Nephron (organoid): ENCODE results near the gene HIPK1.
A peak's percentile ranks its signal among the peaks of the same experiment; 100 is the strongest.

Experiments used
- H3K27ac Mint-ChIP-seq, 3 experiments: 2 replicates each; pipeline ENCODE4 v1.8.0; 2020; ENCODE audit warnings: mixed read lengths in 3 of 3, mild to moderate bottlenecking in 2 of 3, moderate library complexity in 1 of 3
- H3K27me3 Mint-ChIP-seq: 2 replicates; pipeline ENCODE4 v1.8.0; 2021; ENCODE audit warnings: low read depth, mild to moderate bottlenecking, moderate library complexity, mixed read lengths
- H3K36me3 Mint-ChIP-seq: 2 replicates; pipeline ENCODE4 v1.8.0; 2020; ENCODE audit warnings: low read depth, mixed read lengths
- H3K4me1 Mint-ChIP-seq: 2 replicates; pipeline ENCODE4 v1.8.0; 2020; ENCODE audit warnings: mixed read lengths
- H3K4me3 Mint-ChIP-seq, 3 experiments: 2 replicates each; pipeline ENCODE4 v1.8.0; 2020; ENCODE audit warnings: mild to moderate bottlenecking in 3 of 3, mixed read lengths in 3 of 3, moderate library complexity in 2 of 3
- H3K9me3 Mint-ChIP-seq: 2 replicates; pipeline ENCODE4 v1.8.0; 2020; ENCODE audit warnings: mixed read lengths
- CTCF ChIP-seq, 3 experiments: fragments of 200-600 bp; sonication (generic); IDR thresholded peaks; one replicate each; pipeline ENCODE4 v1.5.0; 2021; ENCODE audit warnings: antibody characterized with exemption in 3 of 3; ENCODE audit not compliant: unreplicated experiment in 3 of 3

The HIPK1 gene

DNA sequence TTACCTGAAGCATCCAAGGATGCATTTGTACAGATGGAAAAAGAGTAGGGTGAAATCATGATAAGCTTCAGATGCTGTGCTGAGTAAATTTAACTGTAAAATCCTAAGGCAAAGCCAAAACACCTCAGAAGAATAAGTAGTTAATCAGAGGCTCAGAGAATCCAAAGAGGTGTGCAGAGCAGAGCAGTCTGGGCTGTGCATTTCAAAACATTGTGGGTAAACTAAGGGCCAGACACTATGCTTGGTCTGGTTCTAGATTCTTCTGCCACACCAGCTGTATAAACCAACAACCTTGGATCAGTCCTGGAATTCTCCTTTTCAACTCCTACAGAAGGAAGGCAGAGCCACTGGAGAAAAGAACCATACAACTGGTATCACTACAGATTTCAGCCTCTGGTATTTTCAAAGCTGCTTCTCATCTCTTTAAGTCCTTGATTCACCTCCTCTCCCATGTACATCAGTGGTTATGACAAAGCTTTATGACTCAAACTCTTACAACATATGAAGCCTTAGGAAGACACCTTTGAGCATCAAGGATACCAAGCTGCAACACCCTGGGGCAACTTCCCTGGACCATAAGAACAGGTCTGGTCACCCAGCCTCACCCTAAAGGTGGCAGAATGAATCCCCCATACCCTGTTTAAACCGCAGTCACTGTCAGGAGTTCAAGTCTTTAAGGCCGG is 11.6 kb upstream of the HIPK1 start:
- H3K9me3 Mint-ChIP-seq, result no peaks in the 10 kb centered on the region
- no peak overlapping the region for H3K27ac Mint-ChIP-seq
- no peak overlapping the region for H3K4me3 Mint-ChIP-seq
- H3K36me3 Mint-ChIP-seq, result no peaks in the 10 kb centered on the region
- no peak for TF ChIP-seq CTCF (IDR thresholded peaks at IDR 0.05; ENCODE audit: unreplicated experiment in 3 of 3)
- peaks cover 3% of the 10 kb centered on the region for H3K27me3 Mint-ChIP-seq
- peaks cover 13% of the 10 kb centered on the region for H3K4me1 Mint-ChIP-seq

GRCh38 chr1:113918243-113918642 is 10.9 kb upstream of the HIPK1 start:
- no peak overlapping the region for H3K4me3 Mint-ChIP-seq
- H3K36me3 Mint-ChIP-seq, result no peaks in the 10 kb centered on the region
- no peak for TF ChIP-seq CTCF (IDR thresholded peaks at IDR 0.05; ENCODE audit: unreplicated experiment in 3 of 3)
- no peak overlapping the region for H3K27ac Mint-ChIP-seq
- peaks cover 3% of the 10 kb centered on the region for H3K27me3 Mint-ChIP-seq
- H3K9me3 Mint-ChIP-seq, result no peaks in the 10 kb centered on the region
- peaks cover 6% of the 10 kb centered on the region for H3K4me1 Mint-ChIP-seq

DNA sequence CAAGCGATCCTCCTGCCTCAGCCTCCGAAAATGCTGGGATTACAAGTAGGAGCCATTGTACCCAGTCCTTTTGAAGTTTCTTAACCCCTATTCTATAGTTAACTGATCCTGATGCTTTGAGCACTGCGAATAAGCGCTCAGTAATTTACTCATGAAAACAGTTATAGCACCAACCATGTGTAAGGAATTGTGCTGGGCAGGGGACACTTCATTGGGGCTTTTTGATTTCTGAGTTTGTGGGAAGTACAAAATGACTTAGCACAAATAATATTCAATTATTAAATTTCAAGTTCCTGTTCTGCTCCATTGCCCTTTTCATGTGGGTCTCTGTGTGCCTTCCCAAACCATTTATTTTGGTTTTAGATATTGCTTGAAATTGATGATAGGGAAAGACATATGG is 6.2 kb upstream of the HIPK1 start:
- H3K4me1 Mint-ChIP-seq, result peaks cover 5% of the 10 kb centered on the region
- H3K9me3 Mint-ChIP-seq, result no peaks in the 10 kb centered on the region
- H3K36me3 Mint-ChIP-seq, result no peaks in the 10 kb centered on the region
- no peak overlapping the region for H3K27ac Mint-ChIP-seq
- no peak overlapping the region for H3K4me3 Mint-ChIP-seq
- TF ChIP-seq CTCF (IDR thresholded peaks at IDR 0.05; ENCODE audit: unreplicated experiment in 3 of 3), result no peak
- peaks cover 17% of the 10 kb centered on the region for H3K27me3 Mint-ChIP-seq

DNA sequence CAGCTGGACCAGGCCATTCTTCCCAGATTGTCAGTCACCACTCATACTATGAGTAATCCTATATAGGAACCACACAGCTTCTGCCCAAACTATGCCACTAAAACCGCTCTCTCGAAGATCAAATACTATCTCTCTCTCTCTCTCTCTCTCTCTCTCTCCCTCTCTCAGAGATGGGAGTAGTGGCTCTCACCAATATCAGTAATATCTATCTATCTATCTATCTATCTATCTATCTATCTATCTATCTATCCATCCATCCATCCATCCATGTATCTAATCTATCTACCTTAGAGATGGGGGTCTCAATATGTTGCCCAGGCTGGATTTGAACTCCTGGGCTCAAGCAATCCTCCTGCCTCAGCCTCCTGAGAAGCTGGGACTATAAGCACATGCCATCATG is 4.7 kb upstream of the HIPK1 start:
- Mint-ChIP-seq H3K36me3 (no peaks in the 10 kb centered on the region), H3K4me1 (peaks cover 16% of the 10 kb centered on the region), H3K27ac (no peak overlapping the region), H3K27me3 (peaks cover 17% of the 10 kb centered on the region), H3K4me3 (no peak overlapping the region), H3K9me3 (no peaks in the 10 kb centered on the region)
- no peak for TF ChIP-seq CTCF (IDR thresholded peaks at IDR 0.05; ENCODE audit: unreplicated experiment in 3 of 3)

- TF ChIP-seq CTCF (IDR thresholded peaks at IDR 0.05; ENCODE audit: unreplicated experiment in 3 of 3), result no peak
- Mint-ChIP-seq H3K36me3 (no peaks in the 10 kb centered on the region), H3K4me1 (peaks cover 47% of the 10 kb centered on the region)
Observed at GRCh38 chr1:113928187-113928930, 765 bp upstream of the HIPK1 start.

More at GRCh38 chr1:113928187-113928930, 765 bp upstream of the HIPK1 start:
- H3K9me3 Mint-ChIP-seq, result no peaks in the 10 kb centered on the region
- H3K27ac Mint-ChIP-seq, result peak overlapping the region; percentile 90 to 98 (median 98)
- H3K27me3 Mint-ChIP-seq, result peaks cover 14% of the 10 kb centered on the region
- peak overlapping the region; percentile 94 to 97 (median 95) for H3K4me3 Mint-ChIP-seq
